Measurements from ENCODE around the gene G0S2. TPM values are rescaled to one million over a fixed set of nuclear protein-coding genes. Genes with fewer than 3 reads are reported as not detected.
A peak's percentile ranks its signal among the peaks of the same experiment; 100 is the strongest.

G0S2 gene
- total and polyA plus RNA-seq, 9 of the 15 experiments (the other 6 are each of a cell fraction or from before 2014, with no cell fraction given), result 0.18 to 65.6 (median 11.4) TPM

GRCh38 chr1:209627732-209628196, 47.4 kb upstream of the G0S2 start:
- H3K9ac ChIP-seq (ENCODE audit: insufficient read depth in 1 of 2, low read depth in 2 of 2, low read length in 2 of 2), result peak overlapping the region in 1 of 2 experiments; percentile 55; a peak in 2 of 4 replicates
- H3K36me3 ChIP-seq (ENCODE audit: control insufficient read depth, insufficient read depth, low read length), result no peaks in the 10 kb centered on the region
- H3K4me3 ChIP-seq, result no peak overlapping the region
- no peaks in the 10 kb centered on the region for H3K9me3 ChIP-seq (replicated peaks; ENCODE audit: control insufficient read depth, insufficient read depth, low read depth, low read length)
- BruUV-seq (replicated peaks), result no TSS peak
- in situ Hi-C loops (cut with MboI) (no loop called here), intact Hi-C loops (cut with micrococcal nuclease) (loop anchor here (1.0 to 2.0 kb wide), 2 partner anchors 51 to 66 kb away; no protein-coding TSS in a partner anchor)
- H2AFZ ChIP-seq (ENCODE audit: low read depth, low read length), result no peak overlapping the region; the same call in 1 of the 2 replicates
- ChIA-PET CTCF (ENCODE audit: low intra/inter-chr PET ratio) (interaction anchor here (0.6 to 1.9 kb wide), 4 partner anchors 51 to 120 kb away, joined by 3 to 7 read pairs (median 4); no protein-coding TSS in a partner anchor), POLR2A (interaction anchor here (0.7 kb wide), 1 partner anchor 9 kb away, joined by 3 read pairs; no protein-coding TSS in a partner anchor)
- H4K20me1 ChIP-seq (replicated peaks; ENCODE audit: control insufficient read depth, insufficient read depth, low read length), result 0 out of 2 replicates have a peak, but pooled peaks cover 5% of the 10 kb centered on the region
- ATAC-seq (peak; percentile 91), FAIRE-seq (peak; percentile 96), DNase-seq (ENCODE audit: extremely low read depth in 1 of 4, low spot score in 3 of 4) (peak; percentile 75 to 86 (median 78))
- H3K9me1 ChIP-seq (ENCODE audit: control insufficient read depth, insufficient read depth, low read length), result peaks cover 3% of the 10 kb centered on the region
- peaks cover 0 to 22% of the 10 kb centered on the region in 2 experiments; a peak in 2 of 5 replicates for H3K4me1 ChIP-seq (replicated peaks in 1 of 2; ENCODE audit: control insufficient read depth in 2 of 2, insufficient read depth in 2 of 2, low read length in 2 of 2)
- no peaks in the 10 kb centered on the region for H3K79me2 ChIP-seq (ENCODE audit: control insufficient read depth, insufficient read depth, low read length)
- WGBS (ENCODE audit: insufficient coverage, low coverage, missing lambda C conversion rate), result 22% methylated on average over 16 of the region's 16 CpGs
- H3K4me2 ChIP-seq (ENCODE audit: insufficient read depth, low read length), result no peak overlapping the region; the same call in 1 of the 2 replicates
- no peak overlapping the region for H3K27ac ChIP-seq (ENCODE audit: extremely low read depth, low read depth, low read length)
- peaks cover 20 to 78% of the 10 kb centered on the region in 2 experiments; a peak in 4 of 5 replicates for H3K27me3 ChIP-seq (ENCODE audit: control insufficient read depth in 2 of 2, insufficient read depth in 2 of 2, low read length in 2 of 2)
- TF ChIP-seq HMGN3 (IDR thresholded peaks at IDR 0.05; ENCODE audit: borderline replicate concordance, extremely low read depth, insufficient read length, low read depth, low read length) (peak; percentile 47), GTF3C2 (IDR thresholded peaks at IDR 0.05; ENCODE audit: borderline replicate concordance, extremely low read depth, insufficient read length) (no peak), ZNF316 (IDR thresholded peaks at IDR 0.05) (no peak), CTCF (IDR thresholded peaks at IDR 0.05 in 2 of 3, conservative IDR thresholded peaks at IDR 0.05 in 1 of 3; ENCODE audit: insufficient read depth in 2 of 3, low read depth in 1 of 3, low read length in 3 of 3) (peak; percentile 89 to 97 (median 90)), HNRNPK (IDR thresholded peaks at IDR 0.05; ENCODE audit: low read depth, low read length, poor library complexity, severe bottlenecking) (no peak), SMAD4 (CRISPR knock-in tag; conservative IDR thresholded peaks at IDR 0.05) (no peak), E2F4 (CRISPR knock-in tag; IDR thresholded peaks at IDR 0.05; ENCODE audit: low read depth) (no peak), TCFL5 (CRISPR knock-in tag; conservative IDR thresholded peaks at IDR 0.05) (no peak), PRMT5 (CRISPR knock-in tag; IDR thresholded peaks at IDR 0.05) (no peak), BDP1 (IDR thresholded peaks at IDR 0.05; ENCODE audit: insufficient read depth, insufficient read length) (no peak), C11orf30 (IDR thresholded peaks at IDR 0.05; ENCODE audit: low read depth) (no peak), ZBTB49 (CRISPR knock-in tag; IDR thresholded peaks at IDR 0.05; ENCODE audit: borderline replicate concordance) (no peak; the same call in 1 of the 2 replicates), TSC22D4 (tag; IDR thresholded peaks at IDR 0.05) (no peak)

Measured in K562 (cell line).